GM19023 (cell line): ENCODE measurements around the gene WDR62.
"Not testable (repeated sequence)": the region's sequence is repeated elsewhere in the genome, so short reads cannot be mapped to it uniquely, and the experiment has no call there.

Experiments used
- ATAC-seq: cut with Tn5 transposase; IDR thresholded peaks from one replicate; pipeline ENCODE4 v1.9.1; 2021; ENCODE audit warnings: mild to moderate bottlenecking, moderate library complexity; ENCODE audit not compliant: unreplicated experiment

WDR62 gene

DNA sequence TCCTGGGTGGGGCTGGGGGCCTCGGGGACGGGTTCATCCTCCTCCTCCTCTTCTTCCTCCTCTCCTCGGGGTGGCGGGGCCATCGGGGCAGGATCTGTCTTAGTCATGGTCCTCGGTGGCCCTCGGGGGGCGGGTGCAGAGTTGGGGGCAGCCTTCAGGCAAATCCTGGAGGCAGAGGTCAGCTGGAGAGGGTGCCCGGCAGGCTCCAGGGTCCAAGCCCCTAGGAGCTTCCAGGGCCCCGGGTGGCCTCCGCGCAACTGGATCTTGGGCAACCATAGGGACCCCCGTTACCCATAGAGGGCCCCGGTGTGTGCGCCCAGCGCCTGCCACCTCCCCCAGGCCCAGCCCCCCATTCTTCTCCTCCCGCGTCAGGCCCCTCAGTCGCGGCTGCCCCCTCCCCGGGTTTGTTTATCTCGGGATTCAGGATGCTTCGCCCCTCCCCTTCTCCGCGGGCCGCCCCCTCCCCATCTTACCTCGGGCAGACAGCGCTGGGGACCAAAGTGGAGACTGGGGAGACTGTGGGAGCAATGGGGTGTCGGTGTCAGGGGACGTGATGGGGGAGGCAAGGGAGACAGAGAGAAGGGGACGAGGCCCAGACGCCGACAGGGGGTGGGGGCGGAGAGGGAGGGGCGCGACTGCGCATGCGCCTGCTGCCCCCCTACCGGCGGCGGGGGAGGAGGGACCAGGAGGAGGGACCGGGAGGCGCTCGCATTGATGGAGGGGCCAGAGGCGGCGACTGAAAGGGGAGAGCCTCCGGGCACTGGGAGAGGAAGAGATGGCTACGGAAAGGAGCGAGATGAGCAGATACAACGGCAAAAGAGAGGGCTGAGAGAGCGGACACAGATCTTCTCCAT, 22.2 kb upstream of the WDR62 start, which contains the start of gene CLIP3:
TSS of gene CLIP3 (minus strand) at position 623 of the 854 bp plus-strand sequence. CDS start at position 107, 516 bp downstream.
- no peak for ATAC-seq

DNA sequence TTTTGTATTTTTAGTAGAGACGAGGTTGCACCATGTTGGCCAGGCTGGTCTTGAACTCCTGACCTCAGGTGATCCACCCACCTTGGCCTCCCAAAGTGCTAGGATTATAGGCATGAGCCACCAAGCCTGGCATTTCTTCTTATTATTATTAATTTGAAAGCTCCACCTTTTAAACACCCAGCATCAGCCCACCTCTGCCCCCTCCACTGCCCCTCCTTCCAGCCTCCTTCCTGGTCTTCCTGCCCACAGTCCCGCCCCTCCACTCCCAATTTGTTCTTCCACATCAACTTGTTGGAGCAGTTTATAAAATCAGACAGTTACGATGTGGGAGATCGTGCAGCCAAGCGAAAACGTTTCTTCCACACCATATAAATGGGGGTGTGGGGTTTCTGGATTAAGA, 14.2 kb upstream of the WDR62 start:
- ATAC-seq = no peak

DNA sequence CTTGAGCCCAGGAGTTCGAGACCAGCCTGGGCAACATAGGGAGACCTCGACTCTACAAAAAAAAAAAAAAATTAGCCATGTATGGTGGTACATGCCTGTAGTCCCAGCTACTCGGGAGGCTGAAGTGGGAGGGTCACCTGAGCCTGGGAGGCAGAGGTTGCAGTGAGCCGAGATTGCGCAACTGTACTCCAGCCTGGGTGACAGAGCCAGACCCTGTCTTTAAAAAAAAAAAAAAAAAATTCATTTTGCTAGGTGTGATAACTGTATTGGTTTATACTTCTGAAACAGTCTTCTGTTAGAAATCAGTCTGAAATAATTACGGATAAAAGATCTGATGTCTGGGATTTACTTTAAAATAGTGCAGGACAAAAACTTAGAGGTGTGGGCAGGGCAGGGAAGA, 13.6 kb upstream of the WDR62 start:
- ATAC-seq = not testable (repeated sequence)

DNA sequence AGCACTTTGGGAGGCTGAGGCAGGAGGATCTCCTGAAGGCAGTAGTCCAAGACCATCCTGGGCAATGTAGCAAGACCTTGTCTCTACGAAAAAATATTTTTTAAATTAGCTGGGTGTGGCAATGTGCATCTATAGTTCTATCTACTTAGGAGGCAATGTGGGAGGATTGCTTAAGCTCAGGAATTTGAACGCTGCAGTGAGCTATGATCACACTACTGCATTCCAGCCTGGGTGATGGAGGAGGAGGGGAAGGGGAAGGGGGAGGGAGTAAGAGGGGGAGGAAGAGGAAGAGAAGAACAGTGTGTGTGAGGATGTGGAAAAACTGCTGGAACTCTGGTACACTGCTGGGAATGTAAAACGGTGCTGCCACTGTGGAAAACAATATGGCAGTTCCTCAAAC, 12.9 kb upstream of the WDR62 start:
- no peak for ATAC-seq

DNA sequence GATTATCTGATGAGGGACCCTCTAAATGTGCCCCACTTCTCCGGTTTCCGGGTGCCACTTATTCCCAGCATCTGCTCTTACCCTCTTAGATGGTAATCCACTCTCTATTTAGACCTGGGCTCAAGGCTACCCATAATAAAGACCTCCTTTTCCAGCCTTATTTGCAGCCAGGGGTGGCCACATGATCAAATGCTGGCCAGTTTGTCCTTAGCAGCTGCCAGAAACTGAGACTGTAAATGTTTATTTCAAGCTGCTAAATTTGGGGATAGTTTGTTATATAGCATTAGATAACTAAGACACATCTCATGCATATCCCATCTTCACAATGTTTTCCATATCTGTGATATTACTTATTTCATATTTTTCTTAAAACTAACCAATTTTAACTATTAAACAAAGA, 10.7 kb upstream of the WDR62 start:
- ATAC-seq = no peak

DNA sequence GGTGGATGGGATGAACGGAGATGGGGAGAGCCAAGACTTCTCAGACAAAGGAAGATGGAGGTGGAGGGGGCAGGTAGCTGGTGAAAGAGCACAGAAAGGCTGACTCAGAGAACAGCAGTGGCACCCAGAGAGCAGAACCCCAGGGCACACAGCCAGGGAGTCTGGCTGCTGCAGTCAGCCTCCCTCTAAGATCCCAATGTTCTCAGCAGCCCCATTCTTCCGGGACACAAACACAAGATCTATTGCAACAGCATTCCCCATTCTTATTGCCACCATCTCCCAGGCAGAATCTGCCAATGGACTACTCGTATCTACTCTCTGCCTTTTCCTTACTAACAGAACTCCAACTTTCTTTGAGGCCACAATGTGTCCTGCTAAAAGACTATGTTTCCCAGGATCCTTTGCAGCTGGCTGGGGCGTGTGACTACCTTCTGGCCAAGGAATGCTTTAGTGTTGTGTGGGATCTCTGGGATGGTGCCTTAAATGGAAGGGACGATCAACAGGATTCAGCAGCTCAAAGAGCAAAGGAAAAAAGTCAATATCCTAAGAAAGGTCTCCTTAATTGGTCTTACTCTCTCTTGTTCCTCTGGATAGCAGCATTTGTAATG, 8.2 kb upstream of the WDR62 start:
- ATAC-seq = no peak

DNA sequence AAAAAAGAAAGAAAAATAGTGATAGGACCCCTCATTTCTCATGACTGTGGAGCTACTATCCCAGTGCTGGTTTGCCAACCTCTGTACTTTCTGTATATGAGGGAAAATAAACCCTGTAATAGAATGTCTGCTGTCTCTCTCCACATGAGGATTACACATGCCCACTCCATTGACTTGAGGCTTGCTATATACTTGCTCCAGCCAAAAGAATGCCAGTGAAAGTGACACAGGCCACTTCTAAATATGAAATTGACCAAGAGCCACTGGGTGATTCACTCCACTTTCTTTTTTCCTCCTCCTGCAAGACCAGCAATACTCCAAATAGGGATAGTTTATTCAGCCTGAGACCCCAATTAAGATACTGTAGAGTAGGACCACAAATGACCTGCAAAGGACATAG, 6.9 kb upstream of the WDR62 start:
- ATAC-seq = no peak

DNA sequence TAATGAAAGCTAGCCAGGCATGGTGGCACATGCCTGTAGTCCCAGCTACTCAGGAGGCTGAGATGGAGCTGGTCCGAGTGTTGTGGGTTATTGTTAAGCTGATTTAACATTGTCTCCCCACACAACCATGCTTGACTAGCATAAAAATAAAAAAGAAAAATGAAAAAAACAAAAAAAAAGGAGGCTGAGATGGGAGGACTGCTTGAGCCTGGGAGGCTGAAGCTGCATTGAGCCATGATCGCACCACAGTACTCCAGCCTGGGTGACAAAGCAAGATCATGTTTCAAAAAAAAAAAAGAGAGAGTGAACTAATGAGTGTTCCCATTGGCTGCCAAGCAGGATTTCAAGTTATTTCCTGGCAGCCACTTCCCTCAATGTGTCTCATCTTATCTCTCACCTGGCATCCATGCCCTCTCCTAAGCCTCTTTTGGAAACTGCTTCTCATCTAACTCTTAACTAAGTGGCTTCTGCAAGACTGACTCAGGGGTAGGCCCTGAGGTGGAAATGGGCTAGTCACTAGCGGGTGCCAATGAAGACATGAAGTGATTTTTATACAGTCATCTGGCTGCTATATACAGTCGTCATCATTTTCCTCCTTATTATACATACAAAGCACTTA, 5.5 kb upstream of the WDR62 start:
- ATAC-seq = no peak

DNA sequence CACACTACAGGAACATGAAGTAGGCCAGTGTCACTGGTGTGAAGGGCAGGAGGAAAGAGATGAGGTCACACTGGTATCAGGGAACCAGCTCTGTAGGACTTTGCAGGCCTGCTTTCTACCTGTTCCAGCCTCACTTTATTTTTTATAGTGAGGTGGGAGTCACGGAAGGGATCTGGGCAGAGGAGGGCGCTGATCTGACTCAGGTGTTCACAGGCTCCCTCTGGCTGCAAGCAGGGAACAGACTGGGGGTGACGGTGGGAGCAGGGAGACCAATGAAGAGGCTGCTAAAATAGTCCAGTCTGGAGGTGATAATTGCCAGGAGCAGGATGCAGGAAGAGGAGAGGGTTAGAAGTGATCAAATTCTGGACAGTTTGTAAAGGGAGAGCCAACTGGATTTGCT, 3.5 kb upstream of the WDR62 start:
- ATAC-seq = no peak

DNA sequence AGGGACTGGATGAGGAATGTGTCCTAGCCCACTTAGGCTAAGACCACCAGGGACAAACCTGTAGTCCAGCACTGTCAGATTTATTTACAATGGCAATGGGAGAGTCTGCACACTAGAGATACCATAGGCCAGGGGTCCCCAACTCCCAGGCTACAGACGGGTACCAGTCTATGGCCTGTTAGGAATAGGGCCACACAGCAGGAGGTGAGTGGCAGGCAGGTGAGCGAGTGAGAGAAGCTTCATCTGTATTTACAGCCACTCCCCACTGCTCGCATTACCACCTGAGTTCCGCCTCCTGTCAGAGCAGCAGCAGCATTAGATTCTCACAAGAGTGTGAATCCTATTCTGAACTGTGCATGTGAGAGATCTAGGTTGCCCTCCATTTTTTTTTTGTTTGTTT, 3.1 kb upstream of the WDR62 start:
- no peak for ATAC-seq

DNA sequence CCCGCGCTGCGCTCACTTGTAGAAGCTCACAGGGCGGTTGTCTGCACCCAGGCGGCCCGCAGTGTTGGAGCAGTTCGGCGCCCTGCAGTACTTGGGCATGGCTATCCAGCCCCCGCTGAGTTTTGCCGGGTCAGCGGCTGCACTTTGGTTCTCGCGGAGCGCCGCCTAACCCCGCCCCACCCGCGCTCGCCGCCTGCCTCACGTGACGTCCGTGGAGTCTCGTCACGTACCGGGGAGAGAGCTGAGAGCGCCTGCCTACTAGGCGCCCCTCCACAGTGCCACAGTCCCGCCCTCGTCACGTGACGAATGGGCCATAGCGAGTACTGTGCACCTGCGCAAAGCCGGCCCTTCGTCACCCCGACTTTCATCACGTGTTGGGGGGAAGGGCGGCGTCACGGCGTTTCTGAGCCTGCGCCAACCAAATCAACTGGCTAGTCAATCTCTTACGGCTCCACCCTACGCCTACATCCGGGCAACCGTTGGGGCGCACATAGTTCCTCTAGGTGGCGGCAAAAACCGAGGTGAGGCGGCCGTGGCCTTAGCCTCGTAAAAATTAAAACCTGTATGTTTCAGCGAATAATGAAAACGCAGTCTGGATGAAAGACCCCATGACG, 471 bp upstream of the WDR62 start, which contains the start of gene THAP8:
TSS of gene THAP8 (minus strand) at position 167 of the 614 bp plus-strand sequence. CDS start at position 99, 68 bp downstream.
- ATAC-seq = peak; percentile 84

DNA sequence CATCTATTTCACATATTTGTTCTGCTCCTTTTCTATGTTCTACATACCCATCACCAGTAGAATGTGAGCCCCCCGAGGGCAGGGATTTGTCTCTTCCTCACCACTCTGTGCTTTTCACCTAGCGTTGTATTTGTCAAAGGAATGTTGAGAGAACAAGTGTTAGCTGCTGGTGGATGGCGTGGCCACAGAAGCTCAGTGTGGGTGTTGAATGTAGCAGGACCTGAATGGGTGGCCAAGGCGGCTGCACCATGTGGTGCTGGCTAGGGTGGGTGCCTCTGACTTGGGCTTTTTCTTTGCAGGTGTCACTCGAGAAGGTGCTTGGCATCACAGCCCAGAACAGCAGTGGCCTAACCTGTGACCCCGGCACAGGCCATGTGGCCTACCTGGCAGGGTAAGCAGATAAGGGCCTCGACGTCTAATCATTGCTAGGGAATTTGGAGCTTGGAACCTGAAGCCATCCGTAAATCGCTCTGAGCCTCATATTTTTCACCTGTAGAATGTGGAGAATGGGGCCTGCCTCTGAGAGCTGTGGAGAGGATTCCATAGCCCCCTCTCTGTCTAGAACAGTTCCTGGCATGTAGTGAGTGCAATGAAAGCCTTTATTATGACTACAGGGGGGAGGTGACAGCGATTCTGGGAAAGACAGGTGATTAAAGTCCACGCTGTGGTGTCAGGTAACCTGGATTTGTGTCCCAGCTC, 3.9 kb downstream of the WDR62 start:
- no peak for ATAC-seq

DNA sequence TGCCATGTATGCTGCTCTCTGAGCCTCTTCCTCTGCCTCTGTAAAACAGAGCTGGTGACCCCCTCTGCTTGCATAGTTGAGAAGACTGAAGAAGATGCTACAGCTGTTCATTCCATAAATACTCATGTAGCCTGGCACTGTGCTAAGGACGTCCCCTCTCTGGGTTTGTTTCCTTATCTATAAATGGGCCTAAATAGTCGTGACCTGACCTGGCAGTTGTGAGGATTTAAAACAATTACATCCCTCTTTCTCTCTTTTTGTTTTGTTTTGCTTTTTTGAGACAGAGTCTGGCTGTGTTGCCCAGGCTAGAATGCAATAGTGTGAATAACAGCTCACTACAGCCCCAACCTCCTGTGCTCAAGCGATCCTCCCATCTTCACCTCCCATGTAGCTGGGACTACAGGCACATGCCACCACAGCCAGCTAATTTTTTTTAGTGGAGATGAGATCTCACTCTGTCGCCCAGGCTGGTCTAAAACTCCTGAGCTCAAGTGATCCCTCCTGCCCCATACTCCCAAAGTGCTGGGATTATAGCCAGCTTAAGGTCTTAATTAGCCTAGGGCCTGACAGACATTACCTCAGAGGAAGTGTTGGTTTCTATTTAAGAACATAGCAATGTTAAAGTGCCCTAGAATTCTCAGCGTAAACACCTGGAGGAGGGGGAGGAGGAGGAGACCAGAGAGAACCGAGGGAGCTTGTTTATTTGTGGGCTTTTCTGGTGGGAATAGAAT, 4.6 kb downstream of the WDR62 start:
- no peak for ATAC-seq

DNA sequence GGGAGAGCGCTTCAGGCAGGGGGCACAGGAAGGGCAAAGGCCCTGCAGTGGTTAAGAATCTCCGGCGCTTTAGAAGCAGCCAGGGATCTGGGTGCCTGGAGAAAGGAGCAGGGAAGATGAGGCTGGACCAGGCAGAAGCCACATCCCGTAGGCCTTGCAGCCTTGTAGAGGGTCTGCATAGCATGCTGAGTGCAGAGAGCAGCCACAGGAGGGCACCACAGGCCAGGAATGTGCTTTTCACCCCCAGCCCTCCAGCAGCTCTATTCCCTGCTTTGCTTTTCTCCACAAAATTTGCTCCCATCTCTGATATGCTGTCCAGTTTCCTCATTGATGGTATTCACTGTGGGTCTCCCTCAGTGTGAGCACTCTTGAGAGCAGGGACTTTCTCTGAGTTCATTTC, 5.7 kb downstream of the WDR62 start:
- no peak for ATAC-seq

DNA sequence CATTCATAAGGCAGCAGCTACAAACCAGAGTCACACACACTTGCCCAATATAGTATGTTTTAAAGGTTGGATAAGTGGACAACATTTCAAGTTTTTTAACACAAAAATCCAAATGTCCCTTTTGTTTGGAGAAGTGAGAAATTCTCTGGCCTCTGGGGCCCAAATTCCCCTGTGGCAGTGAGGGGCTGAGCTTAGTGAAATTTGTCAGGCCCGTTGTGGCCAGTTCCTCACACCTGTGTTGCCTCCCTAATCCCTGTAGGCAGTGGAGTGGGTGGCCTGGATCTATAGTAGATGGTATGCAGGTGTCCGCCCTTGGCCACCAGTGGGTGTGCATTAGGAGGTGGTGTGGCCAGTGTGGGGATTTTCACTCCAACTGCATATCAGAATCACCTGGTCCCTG, 6.7 kb downstream of the WDR62 start:
- ATAC-seq = no peak

DNA sequence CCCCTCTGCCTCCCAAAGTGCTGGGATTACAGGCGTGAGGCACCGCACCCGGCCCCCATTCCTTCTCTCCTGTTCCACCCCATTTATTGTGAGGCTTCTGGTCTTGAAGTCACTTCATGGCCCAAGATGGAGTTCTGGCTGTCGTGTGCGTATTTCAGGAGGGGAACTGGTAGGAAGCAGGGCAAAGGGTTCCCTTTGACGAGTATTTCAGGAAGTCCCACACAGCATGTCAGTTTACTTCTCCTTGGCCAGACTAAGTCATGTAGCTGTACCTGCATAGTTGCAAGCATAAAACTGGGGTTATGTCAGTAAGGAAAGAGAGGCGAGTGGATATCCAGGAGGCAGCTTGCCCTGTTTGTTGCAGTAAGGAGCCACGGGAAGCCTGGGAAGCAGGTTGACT, 10.1 kb downstream of the WDR62 start:
- ATAC-seq = no peak

DNA sequence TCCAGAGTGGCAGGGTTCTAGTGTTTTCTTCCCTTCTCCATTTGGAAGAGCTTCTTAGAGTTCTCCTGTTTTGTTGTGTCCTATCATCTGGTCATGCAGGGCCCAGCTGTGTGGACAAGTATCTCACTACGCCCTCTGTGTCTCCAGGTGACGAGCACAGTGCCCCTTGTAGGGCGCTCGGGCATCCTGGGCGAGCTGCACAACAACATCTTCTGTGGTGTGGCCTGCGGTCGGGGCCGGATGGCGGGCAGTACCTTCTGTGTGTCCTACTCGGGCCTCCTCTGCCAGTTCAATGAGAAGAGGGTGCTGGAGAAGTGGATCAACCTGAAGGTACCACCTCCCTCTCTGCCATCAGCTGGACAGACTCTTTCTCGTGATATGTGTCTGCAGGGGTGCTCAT, 13.0 kb downstream of the WDR62 start:
- no peak for ATAC-seq

DNA sequence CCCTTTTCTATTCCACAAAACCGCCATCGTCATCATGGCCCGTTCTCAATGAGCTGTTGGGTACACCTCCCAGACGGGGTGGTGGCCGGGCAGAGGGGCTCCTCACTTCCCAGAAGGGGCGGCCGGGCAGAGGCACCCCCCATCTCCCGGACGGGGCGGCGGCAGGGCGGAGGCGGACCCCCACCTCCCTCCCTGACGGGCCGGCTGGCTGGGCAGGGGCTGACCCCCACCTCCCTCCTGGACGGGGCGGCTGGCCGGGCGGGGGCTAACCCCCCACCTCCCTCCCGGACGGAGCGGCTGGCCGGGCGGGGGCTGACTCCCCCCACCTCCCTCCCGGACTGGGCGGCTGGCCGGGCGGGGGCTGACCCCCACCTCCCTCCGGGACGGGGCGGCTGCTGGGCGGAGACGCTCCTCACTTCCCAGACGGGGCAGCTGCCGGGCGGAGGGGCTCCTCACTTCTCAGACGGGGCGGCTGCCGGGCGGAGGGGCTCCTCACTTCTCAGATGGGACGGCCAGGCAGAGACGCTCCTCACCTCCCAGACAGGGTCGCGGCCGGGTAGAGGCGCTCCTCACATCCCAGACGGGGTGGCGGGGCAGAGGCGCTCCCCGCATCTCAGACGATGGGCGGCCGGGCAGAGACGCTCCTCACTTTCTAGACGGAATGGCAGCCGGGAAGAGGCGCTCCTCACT, 14.3 kb downstream of the WDR62 start:
- not testable (repeated sequence) for ATAC-seq

DNA sequence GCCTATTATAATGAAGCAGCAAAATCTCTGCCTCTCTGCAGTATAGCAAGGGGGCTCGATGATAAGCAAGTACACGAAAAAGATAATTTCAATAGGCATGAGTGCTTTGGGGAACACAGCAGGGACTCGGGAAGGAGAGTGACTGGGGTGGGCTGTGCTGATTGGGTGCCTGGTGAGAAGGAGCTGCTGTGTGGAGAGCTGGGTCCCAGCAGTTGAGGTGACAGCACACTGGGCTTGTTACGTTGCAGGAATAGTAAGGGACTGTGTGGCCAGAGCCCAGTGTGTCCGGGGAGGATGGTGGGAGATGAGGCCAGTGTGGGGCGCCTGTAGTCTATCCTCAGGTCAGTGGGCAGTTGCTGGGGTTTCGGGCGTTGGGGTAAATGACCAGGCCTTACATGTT, 17.4 kb downstream of the WDR62 start:
- ATAC-seq = no peak
